HEK293T (cell line): ENCODE measurements around the gene ASPRV1.

Source experiments
- ARNT ChIP-seq: fragments of 450-650 bp; IDR thresholded peaks from 2 replicates; pipeline ENCODE4 v1.6.1; 2017; ENCODE audit warnings: mild to moderate bottlenecking
- FOXK2 ChIP-seq: fragments of 450-650 bp; IDR thresholded peaks from 2 replicates; pipeline ENCODE4 v1.6.1; 2016; ENCODE audit warnings: mild to moderate bottlenecking
- FOXM1 ChIP-seq: fragments of 450-650 bp; IDR thresholded peaks from 2 replicates; pipeline ENCODE4 v1.6.1; 2017; ENCODE audit warnings: mild to moderate bottlenecking, borderline replicate concordance
- L3MBTL2 ChIP-seq: fragments of 450-650 bp; conservative IDR thresholded peaks from 2 replicates; pipeline ENCODE4 v1.6.1; 2016; ENCODE audit warnings: mild to moderate bottlenecking
- TARDBP ChIP-seq: fragments of 450-650 bp; IDR thresholded peaks from 2 replicates; pipeline ENCODE4 v1.6.1; 2016
- ZNF384 ChIP-seq: fragments of 450-650 bp; IDR thresholded peaks from 2 replicates; pipeline ENCODE4 v1.6.1; 2016

DNA sequence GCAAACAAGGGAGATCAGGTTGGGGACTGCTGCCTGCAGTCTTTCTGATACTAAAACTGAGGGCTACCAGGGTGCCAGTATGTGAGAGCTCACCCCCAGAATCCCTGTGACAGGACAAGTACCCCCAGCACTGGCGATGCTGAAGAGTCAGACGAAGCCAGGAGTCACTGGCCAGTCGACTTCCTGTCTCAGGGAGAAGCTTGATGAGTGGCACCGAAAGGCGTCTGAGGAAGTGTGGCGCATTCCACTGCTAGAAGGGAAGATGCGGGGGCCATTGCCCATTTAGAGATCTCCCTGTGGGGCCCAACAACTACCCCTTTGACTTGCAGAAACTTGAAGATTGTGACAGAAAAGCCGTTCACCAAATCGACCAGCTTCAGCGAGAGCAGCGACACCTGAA lies 24.5 kb downstream of the ASPRV1 start:
- no peak for TF ChIP-seq L3MBTL2
- no peak for TF ChIP-seq FOXK2
- no peak for TF ChIP-seq ZNF384
- no peak for TF ChIP-seq TARDBP
- TF ChIP-seq FOXM1, result no peak
- no peak for TF ChIP-seq ARNT
